HAP-1 (cell line): Measurements from ENCODE around the gene PSD2.
A peak's percentile ranks its signal among the peaks of the same experiment; 100 is the strongest.

Source experiments
- DNase-seq, 2 experiments: peaks; one replicate each; pipeline ENCODE4 v3.0.0-alpha.2; 2016 to 2020; ENCODE audit warnings: low spot score in 2 of 2
- H3K27me3 ChIP-seq: fragments of 250-450 bp; sonication (Bioruptor Pico); 2 replicates; pipeline ENCODE4 v1.5.1; 2020; ENCODE audit warnings: low read depth, mild to moderate bottlenecking, moderate library complexity
- H3K36me3 ChIP-seq: fragments of 250-450 bp; sonication (Bioruptor Pico); replicated peaks from 2 replicates; pipeline ENCODE4 v1.5.1; 2020; ENCODE audit warnings: mild to moderate bottlenecking
- H3K4me1 ChIP-seq: fragments of 250-450 bp; sonication (Bioruptor Pico); 2 replicates; pipeline ENCODE4 v1.5.1; 2020; ENCODE audit warnings: mild to moderate bottlenecking
- H3K4me3 ChIP-seq: fragments of 250-450 bp; sonication (Bioruptor Pico); 2 replicates; pipeline ENCODE4 v1.5.1; 2020; ENCODE audit warnings: mild to moderate bottlenecking, moderate library complexity
- H3K9me3 ChIP-seq: fragments of 250-450 bp; sonication (Bioruptor Pico); 2 replicates; pipeline ENCODE4 v1.5.1; 2020; ENCODE audit warnings: mild to moderate bottlenecking, moderate library complexity
- in situ Hi-C: fragments of 300-500 bp; cut with MboI; formaldehyde crosslinking; loops from 3 replicates; pipeline ENCODE4 v1.14.3; 2020; ENCODE audit warnings: low sequenced_read_pairs, inconsistent platforms, mixed read lengths

The PSD2 gene

GRCh38 chr5:139769477-139769876 is 26.1 kb upstream of the PSD2 start:
- no peaks in the 10 kb centered on the region for H3K36me3 ChIP-seq
- H3K4me3 ChIP-seq: no peak overlapping the region
- 0 out of 2 replicates have a peak, but pooled peaks cover 2% of the 10 kb centered on the region for H3K4me1 ChIP-seq
- H3K9me3 ChIP-seq: no peaks in the 10 kb centered on the region
- DNase-seq: no peak
- in situ Hi-C loops: no loop called here
- H3K27me3 ChIP-seq: no peaks in the 10 kb centered on the region; the same call in 1 of the 2 replicates

GRCh38 chr5:139770722-139771121 is 24.9 kb upstream of the PSD2 start:
- 0 out of 2 replicates have a peak, but pooled peaks cover 2% of the 10 kb centered on the region for H3K4me1 ChIP-seq
- no peaks in the 10 kb centered on the region for H3K36me3 ChIP-seq
- H3K27me3 ChIP-seq: no peaks in the 10 kb centered on the region; the same call in 1 of the 2 replicates
- no peak for DNase-seq
- in situ Hi-C loops: no loop called here
- no peaks in the 10 kb centered on the region for H3K9me3 ChIP-seq
- no peak overlapping the region for H3K4me3 ChIP-seq

GRCh38 chr5:139772089-139772791 is 23.4 kb upstream of the PSD2 start:
- in situ Hi-C loops: no loop called here
- no peaks in the 10 kb centered on the region for H3K4me1 ChIP-seq
- H3K4me3 ChIP-seq: no peak overlapping the region

GRCh38 chr5:139772927-139773690 is 22.5 kb upstream of the PSD2 start:
- Histone ChIP-seq H3K4me1 (no peaks in the 10 kb centered on the region), H3K36me3 (no peaks in the 10 kb centered on the region), H3K27me3 (no peaks in the 10 kb centered on the region; the same call in 1 of the 2 replicates), H3K9me3 (no peaks in the 10 kb centered on the region), H3K4me3 (no peak overlapping the region)
- in situ Hi-C loops: no loop called here
- DNase-seq: no peak

More at GRCh38 chr5:139772089-139772791, 23.4 kb upstream of the PSD2 start:
- Histone ChIP-seq H3K36me3 (no peaks in the 10 kb centered on the region), H3K27me3 (no peaks in the 10 kb centered on the region; the same call in 1 of the 2 replicates), H3K9me3 (no peaks in the 10 kb centered on the region)
- DNase-seq: no peak

GRCh38 chr5:139774980-139775661 is 20.5 kb upstream of the PSD2 start:
- no peaks in the 10 kb centered on the region for H3K9me3 ChIP-seq
- H3K36me3 ChIP-seq: no peaks in the 10 kb centered on the region
- no peak overlapping the region for H3K4me3 ChIP-seq
- peak; percentile 50 to 93 for DNase-seq
- no peaks in the 10 kb centered on the region for H3K4me1 ChIP-seq
- H3K27me3 ChIP-seq: no peaks in the 10 kb centered on the region; the same call in 1 of the 2 replicates
- in situ Hi-C loops: no loop called here

GRCh38 chr5:139775872-139776271 is 19.7 kb upstream of the PSD2 start:
- Histone ChIP-seq H3K4me1 (no peaks in the 10 kb centered on the region), H3K36me3 (no peaks in the 10 kb centered on the region), H3K4me3 (no peak overlapping the region), H3K9me3 (no peaks in the 10 kb centered on the region), H3K27me3 (no peaks in the 10 kb centered on the region; the same call in 1 of the 2 replicates)
- DNase-seq: no peak
- in situ Hi-C loops: no loop called here

GRCh38 chr5:139776861-139777260 is 18.7 kb upstream of the PSD2 start:
- Histone ChIP-seq H3K9me3 (no peaks in the 10 kb centered on the region), H3K27me3 (no peaks in the 10 kb centered on the region; the same call in 1 of the 2 replicates), H3K4me1 (no peaks in the 10 kb centered on the region), H3K4me3 (no peak overlapping the region), H3K36me3 (no peaks in the 10 kb centered on the region)
- DNase-seq: no peak
- in situ Hi-C loops: no loop called here

GRCh38 chr5:139783436-139783965 is 12.1 kb upstream of the PSD2 start:
- Histone ChIP-seq H3K4me3 (no peak overlapping the region), H3K36me3 (no peaks in the 10 kb centered on the region), H3K27me3 (0 out of 2 replicates have a peak, but pooled peaks cover 5% of the 10 kb centered on the region), H3K4me1 (no peaks in the 10 kb centered on the region), H3K9me3 (no peaks in the 10 kb centered on the region; the same call in 1 of the 2 replicates)
- no peak for DNase-seq
- in situ Hi-C loops: loop anchor here (10.0 kb wide), 1 partner anchor 61 kb away; no protein-coding TSS in a partner anchor

GRCh38 chr5:139784488-139784887 is 11.1 kb upstream of the PSD2 start:
- in situ Hi-C loops: loop anchor here (10.0 kb wide), 1 partner anchor 60 kb away; no protein-coding TSS in a partner anchor
- Histone ChIP-seq H3K27me3 (0 out of 2 replicates have a peak, but pooled peaks cover 5% of the 10 kb centered on the region), H3K4me1 (no peaks in the 10 kb centered on the region), H3K9me3 (no peaks in the 10 kb centered on the region; the same call in 1 of the 2 replicates), H3K36me3 (no peaks in the 10 kb centered on the region), H3K4me3 (no peak overlapping the region)
- no peak for DNase-seq

GRCh38 chr5:139787257-139787567 is 8.4 kb upstream of the PSD2 start:
- in situ Hi-C loops: loop anchor here (5.0 to 10.0 kb wide), 3 partner anchors 58 to 370 kb away; no protein-coding TSS in a partner anchor
- H3K9me3 ChIP-seq: no peaks in the 10 kb centered on the region; the same call in 1 of the 2 replicates
- H3K36me3 ChIP-seq: no peaks in the 10 kb centered on the region
- no peaks in the 10 kb centered on the region for H3K4me1 ChIP-seq
- H3K4me3 ChIP-seq: no peak overlapping the region
- DNase-seq: no peak
- 0 out of 2 replicates have a peak, but pooled peaks cover 5% of the 10 kb centered on the region for H3K27me3 ChIP-seq

GRCh38 chr5:139787568-139788293 is 7.9 kb upstream of the PSD2 start:
- Histone ChIP-seq H3K4me3 (peak overlapping the region; percentile 47), H3K9me3 (no peaks in the 10 kb centered on the region; the same call in 1 of the 2 replicates), H3K36me3 (no peaks in the 10 kb centered on the region), H3K4me1 (no peaks in the 10 kb centered on the region), H3K27me3 (0 out of 2 replicates have a peak, but pooled peaks cover 5% of the 10 kb centered on the region)
- DNase-seq: peak; percentile 69 to 94
- in situ Hi-C loops: loop anchor here (5.0 to 10.0 kb wide), 3 partner anchors 57 to 370 kb away; no protein-coding TSS in a partner anchor

- Histone ChIP-seq H3K4me1 (no peaks in the 10 kb centered on the region), H3K36me3 (no peaks in the 10 kb centered on the region), H3K4me3 (peak overlapping the region; percentile 47; the same call in 1 of the 2 replicates), H3K9me3 (no peaks in the 10 kb centered on the region; the same call in 1 of the 2 replicates), H3K27me3 (0 out of 2 replicates have a peak, but pooled peaks cover 5% of the 10 kb centered on the region)
- DNase-seq: no peak
- in situ Hi-C loops: loop anchor here (5.0 to 10.0 kb wide), 3 partner anchors 56 to 369 kb away; no protein-coding TSS in a partner anchor
Measured at GRCh38 chr5:139788294-139788910, 7.2 kb upstream of the PSD2 start.
